A673 (cell line): ENCODE measurements around the gene SCGB1A1.

Experiments used
- EZH2 ChIP-seq: fragments of 200-600 bp; sonication (generic); IDR thresholded peaks from 2 replicates; pipeline ENCODE4 v1.6.1; 2017; ENCODE audit warnings: borderline replicate concordance, low read depth, mild to moderate bottlenecking, mixed read lengths, antibody characterized with exemption, low read length; ENCODE audit not compliant: poor library complexity, severe bottlenecking
- TF ChIP-seq, protein P1 (sequence below): fragments of 300-800, 200-600 bp; sonication (generic); conservative IDR thresholded peaks from 2 replicates; pipeline ENCODE4 v1.5.1; 2017; ENCODE audit warnings: low read depth, mild to moderate bottlenecking, antibody characterized with exemption, low read length, moderate library complexity, mixed read lengths

- TF ChIP-seq, protein P1, sequence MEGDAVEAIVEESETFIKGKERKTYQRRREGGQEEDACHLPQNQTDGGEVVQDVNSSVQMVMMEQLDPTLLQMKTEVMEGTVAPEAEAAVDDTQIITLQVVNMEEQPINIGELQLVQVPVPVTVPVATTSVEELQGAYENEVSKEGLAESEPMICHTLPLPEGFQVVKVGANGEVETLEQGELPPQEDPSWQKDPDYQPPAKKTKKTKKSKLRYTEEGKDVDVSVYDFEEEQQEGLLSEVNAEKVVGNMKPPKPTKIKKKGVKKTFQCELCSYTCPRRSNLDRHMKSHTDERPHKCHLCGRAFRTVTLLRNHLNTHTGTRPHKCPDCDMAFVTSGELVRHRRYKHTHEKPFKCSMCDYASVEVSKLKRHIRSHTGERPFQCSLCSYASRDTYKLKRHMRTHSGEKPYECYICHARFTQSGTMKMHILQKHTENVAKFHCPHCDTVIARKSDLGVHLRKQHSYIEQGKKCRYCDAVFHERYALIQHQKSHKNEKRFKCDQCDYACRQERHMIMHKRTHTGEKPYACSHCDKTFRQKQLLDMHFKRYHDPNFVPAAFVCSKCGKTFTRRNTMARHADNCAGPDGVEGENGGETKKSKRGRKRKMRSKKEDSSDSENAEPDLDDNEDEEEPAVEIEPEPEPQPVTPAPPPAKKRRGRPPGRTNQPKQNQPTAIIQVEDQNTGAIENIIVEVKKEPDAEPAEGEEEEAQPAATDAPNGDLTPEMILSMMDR: no peak
- TF ChIP-seq EZH2: no peak
Measured at GRCh38 chr11:62404901-62405300, 13.9 kb upstream of the SCGB1A1 start.
